Prostate gland (tissue), 2 donors: ENCODE measurements around the gene PPP1R12B.
"Not testable (repeated sequence)": the region's sequence is repeated elsewhere in the genome, so short reads cannot be mapped to it uniquely, and the experiment has no call there.

ENCODE experiments used
- POLR2A ChIP-seq: fragments of 450-650 bp; IDR thresholded peaks from one replicate; pipeline ENCODE4 v1.6.1; 2016; ENCODE audit warnings: antibody characterized with exemption, mild to moderate bottlenecking
- TF ChIP-seq, protein P1 (sequence below), 4 experiments: fragments of 200-600 bp in 2 of 4; fragments of 450-650 bp in 2 of 4; sonication (generic) in 2 of 4; IDR thresholded peaks; 1 replicate in 3 of 4; 2 replicates in 1 of 4; pipeline ENCODE4 v1.5.1; 2016 to 2019; ENCODE audit warnings: antibody characterized with exemption in 4 of 4, mild to moderate bottlenecking in 2 of 4, moderate library complexity in 2 of 4

DNA sequence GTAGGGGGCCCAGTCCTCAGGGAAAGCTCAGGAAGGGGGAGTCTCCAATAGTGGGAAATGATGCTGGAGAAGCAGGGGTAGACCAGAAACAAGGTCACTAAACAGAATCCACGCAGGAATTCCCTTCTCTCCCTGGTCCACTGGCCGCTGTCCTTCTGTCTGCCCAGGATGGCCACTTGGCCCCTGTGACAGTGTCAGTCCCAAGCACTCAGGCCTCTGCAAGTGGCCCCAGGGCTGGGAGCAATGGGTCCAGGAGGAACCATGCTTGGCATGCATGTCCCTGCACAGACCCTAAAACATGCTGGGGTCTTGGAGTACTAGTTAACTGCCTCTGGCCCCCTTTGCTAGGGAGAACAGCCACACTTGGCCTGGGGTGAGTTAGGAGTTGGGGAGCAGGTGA is 271.5 kb downstream of the PPP1R12B start:
- TF ChIP-seq POLR2A: not testable (repeated sequence)
- TF ChIP-seq, protein P1, sequence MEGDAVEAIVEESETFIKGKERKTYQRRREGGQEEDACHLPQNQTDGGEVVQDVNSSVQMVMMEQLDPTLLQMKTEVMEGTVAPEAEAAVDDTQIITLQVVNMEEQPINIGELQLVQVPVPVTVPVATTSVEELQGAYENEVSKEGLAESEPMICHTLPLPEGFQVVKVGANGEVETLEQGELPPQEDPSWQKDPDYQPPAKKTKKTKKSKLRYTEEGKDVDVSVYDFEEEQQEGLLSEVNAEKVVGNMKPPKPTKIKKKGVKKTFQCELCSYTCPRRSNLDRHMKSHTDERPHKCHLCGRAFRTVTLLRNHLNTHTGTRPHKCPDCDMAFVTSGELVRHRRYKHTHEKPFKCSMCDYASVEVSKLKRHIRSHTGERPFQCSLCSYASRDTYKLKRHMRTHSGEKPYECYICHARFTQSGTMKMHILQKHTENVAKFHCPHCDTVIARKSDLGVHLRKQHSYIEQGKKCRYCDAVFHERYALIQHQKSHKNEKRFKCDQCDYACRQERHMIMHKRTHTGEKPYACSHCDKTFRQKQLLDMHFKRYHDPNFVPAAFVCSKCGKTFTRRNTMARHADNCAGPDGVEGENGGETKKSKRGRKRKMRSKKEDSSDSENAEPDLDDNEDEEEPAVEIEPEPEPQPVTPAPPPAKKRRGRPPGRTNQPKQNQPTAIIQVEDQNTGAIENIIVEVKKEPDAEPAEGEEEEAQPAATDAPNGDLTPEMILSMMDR (IDR thresholded peaks at IDR 0.05): not testable (repeated sequence)
